ENCODE measurements around the gene ARID3A.
A peak's percentile ranks its signal among the peaks of the same experiment; 100 is the strongest.

Gene ARID3A

DNA sequence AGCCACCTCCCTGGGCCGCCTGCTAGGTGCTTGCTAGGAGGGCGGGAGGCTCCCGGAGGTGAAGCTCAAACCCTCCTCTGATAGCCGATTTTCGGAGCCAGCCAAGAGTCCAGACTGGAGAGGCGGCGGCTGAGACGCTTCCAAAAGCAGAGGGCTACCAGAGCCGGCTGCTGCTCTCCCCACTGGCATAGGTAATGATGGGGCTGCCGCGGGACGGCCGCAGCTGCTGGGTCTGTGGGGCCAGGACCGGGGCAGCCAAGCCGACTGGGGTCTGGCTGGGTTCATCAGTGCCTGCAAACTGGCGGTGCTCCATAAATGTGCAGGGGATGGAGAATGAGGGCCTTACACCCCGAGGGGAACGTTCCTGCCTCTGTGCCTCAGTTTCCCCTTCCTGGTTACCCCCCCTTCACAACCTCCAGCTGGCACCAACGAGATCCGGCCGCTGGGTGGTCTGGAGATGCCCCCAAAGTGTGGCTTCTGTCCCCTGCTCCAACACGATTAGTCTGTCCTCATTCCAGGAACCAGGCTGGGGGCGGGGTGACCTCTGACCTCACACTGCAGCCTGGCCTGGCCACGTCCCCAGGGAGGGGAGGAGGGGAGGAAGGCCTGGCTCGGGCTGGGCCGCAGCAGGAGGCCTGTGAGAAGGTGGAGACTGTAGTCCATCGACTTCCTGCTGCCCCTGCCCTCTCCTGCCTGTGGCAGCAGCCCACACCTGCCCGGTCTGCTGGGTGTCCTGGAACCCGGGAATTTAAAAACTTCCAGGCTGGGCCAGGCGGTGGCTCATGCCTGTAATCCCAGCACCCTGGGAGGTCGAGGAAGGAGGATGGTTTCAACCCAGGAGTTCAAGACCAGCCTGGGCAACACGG, 54.5 kb downstream of the ARID3A start:
- no peak overlapping the region for H3K4me3 ChIP-seq (ENCODE audit: low read depth, low read length)
- TF ChIP-seq, protein P1, sequence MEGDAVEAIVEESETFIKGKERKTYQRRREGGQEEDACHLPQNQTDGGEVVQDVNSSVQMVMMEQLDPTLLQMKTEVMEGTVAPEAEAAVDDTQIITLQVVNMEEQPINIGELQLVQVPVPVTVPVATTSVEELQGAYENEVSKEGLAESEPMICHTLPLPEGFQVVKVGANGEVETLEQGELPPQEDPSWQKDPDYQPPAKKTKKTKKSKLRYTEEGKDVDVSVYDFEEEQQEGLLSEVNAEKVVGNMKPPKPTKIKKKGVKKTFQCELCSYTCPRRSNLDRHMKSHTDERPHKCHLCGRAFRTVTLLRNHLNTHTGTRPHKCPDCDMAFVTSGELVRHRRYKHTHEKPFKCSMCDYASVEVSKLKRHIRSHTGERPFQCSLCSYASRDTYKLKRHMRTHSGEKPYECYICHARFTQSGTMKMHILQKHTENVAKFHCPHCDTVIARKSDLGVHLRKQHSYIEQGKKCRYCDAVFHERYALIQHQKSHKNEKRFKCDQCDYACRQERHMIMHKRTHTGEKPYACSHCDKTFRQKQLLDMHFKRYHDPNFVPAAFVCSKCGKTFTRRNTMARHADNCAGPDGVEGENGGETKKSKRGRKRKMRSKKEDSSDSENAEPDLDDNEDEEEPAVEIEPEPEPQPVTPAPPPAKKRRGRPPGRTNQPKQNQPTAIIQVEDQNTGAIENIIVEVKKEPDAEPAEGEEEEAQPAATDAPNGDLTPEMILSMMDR (IDR thresholded peaks at IDR 0.05; ENCODE audit: borderline replicate concordance, insufficient read depth, low read depth, low read length): no peak

DNA sequence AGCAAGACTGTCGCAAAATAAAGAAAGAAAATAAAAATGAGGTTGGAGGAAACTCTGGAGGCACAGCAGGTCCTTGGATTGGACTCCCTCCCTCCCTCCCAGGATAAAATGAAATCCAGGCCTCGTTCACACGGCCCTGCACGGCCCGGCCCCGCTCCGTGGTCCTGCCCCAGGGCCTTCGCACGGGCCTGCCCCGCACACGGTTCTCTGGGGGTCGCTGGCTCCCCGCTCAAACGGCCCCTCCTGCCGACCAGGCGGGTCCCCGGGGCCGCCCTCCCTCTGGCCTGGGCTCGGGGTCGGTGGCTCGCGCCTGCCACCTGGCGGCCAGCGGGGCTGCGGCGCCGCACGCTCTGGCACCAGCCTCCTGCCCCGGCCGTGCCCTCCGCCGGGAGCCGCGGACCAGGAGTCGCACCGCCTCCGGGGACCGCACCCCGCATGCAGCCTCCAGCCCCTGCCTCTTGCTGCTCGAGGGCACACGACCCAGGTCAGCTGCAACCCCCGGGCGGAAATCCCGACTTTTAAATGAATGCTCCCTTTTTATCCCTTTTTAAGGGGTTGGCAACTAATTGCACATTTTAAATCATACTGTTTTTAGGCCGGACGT, 56.8 kb downstream of the ARID3A start:
- TF ChIP-seq, protein P1 (IDR thresholded peaks at IDR 0.05; ENCODE audit: borderline replicate concordance, insufficient read depth, low read depth, low read length): peak; percentile 95
- peak overlapping the region; percentile 23 for H3K4me3 ChIP-seq (ENCODE audit: low read depth, low read length)

DNA sequence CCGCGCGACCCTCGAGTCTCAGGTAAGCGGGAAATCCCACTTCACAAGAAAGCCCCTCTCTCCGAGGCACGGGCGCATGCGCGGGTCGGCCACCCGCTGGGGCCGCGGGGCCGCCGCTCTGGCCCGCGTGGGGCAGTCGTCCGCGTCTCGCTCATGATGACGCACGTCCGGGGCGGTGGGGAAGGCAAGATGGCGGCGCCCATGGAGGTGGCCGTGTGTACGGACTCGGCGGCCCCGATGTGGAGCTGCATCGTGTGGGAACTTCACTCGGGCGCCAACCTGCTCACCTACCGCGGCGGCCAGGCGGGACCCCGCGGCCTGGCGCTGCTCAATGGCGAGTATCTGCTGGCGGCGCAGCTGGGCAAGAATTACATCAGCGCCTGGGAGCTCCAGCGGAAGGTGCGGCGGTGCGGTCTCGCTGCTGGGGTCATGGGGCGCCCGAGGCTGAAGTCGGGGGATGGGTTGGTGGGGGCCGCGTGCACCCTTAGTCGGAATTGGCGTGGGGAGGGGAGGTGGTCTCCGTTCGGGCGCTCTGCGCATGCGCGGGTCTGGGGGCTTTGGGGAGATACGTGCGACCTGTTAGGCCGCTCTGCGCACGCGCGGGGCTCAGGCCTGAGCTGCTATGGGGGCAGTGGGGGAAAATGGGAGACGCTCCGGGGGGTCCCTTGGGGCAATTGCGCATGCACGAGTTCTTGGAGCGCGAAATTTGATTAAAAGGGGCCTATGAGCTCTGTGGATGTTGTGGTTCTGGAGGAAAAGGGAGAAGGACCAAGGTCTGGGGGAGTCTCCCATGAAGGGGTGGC, 58.5 kb downstream of the ARID3A start, which contains the start of gene WDR18:
TSS of gene WDR18 (plus strand) at position 181 of the 803 bp plus-strand sequence. CDS start at position 190, 9 bp downstream.
- TF ChIP-seq, protein P1 (IDR thresholded peaks at IDR 0.05; ENCODE audit: borderline replicate concordance, insufficient read depth, low read depth, low read length): peak; percentile 28; the same call in 1 of the 2 replicates
- peak within 1 kb of the TSS; percentile 100 for H3K4me3 ChIP-seq (ENCODE audit: low read depth, low read length)

DNA sequence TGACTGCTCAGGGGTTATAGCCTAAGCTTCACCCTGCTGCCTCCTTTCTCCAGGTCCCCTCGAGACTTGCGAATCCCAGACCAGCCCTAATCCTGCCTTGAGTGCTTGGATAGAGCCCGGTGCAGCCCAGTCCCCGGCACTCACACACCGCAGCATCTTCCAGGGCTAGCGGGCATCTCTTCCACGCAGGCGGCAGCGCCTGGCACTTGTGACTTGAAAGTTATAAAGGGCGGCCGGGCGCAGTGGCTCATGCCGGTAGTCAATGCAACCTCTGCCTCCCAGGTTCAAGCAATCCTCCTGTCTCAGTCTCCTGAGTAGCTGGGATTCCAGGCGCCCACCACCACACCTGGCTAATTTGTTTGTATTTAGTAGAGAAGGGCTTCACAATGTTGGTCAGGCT, 60.2 kb downstream of the ARID3A start:
- TF ChIP-seq, protein P1 (IDR thresholded peaks at IDR 0.05; ENCODE audit: borderline replicate concordance, insufficient read depth, low read depth, low read length): no peak
- H3K4me3 ChIP-seq (ENCODE audit: low read depth, low read length): no peak overlapping the region

DNA sequence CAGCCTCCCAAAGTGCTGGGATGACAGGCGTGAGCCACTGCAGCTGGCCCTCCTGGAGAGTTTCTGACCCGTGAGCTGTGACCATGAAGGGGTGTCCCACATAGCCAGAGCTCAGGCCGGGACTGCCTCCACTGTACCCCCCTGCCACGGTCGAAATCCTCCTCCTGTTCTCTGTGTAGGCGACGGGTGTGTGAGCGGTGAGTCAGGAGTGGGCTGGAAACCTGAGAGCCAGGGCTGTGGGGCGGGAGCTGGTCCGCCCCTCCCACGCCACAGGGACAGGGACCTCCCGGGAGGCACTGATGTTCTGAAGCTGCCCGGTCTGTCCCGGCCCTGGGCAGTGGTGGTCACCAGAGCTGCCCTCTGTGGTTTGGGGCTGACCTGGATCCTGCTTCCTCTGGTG, 62.2 kb downstream of the ARID3A start:
- H3K4me3 ChIP-seq (ENCODE audit: low read depth, low read length): no peak overlapping the region
- TF ChIP-seq, protein P1 (IDR thresholded peaks at IDR 0.05; ENCODE audit: borderline replicate concordance, insufficient read depth, low read depth, low read length): no peak

- no peak overlapping the region for H3K4me3 ChIP-seq (ENCODE audit: low read depth, low read length)
- TF ChIP-seq, protein P1 (IDR thresholded peaks at IDR 0.05; ENCODE audit: borderline replicate concordance, insufficient read depth, low read depth, low read length): no peak
These were observed 62.7 kb downstream of the ARID3A start for GRCh38 chr19:988510-988909.

All from GM12875 (cell line).